HG03108 (cell line): ENCODE results near the gene PPP1R17.

Experiments
- ATAC-seq: cut with Tn5 transposase; IDR thresholded peaks from one replicate; pipeline ENCODE4 v1.9.1; 2021; ENCODE audit warnings: moderate library complexity; ENCODE audit not compliant: unreplicated experiment

PPP1R17 gene

GRCh38 chr7:31695859-31696614, 9.0 kb downstream of the PPP1R17 start:
- ATAC-seq = no peak

DNA sequence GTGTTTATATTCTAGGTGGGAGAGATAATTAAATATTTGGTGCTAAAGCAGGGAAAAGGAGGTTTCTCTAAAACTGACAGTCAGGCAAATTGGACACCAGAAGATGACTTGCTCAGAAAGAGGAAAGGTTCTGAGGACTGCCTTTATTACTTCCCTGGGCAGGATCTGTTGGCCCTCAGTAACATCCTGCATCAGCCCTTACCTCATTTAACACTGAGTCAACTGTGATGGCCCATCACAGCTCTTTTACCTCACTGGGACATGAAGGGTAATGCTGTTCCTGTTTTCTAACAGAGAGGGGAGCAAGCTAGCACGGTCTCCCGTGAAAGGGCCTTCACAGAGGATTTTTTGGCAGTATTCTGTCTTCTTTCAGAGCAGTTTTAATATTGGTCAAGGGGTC, 12.0 kb downstream of the PPP1R17 start:
- ATAC-seq = no peak

DNA sequence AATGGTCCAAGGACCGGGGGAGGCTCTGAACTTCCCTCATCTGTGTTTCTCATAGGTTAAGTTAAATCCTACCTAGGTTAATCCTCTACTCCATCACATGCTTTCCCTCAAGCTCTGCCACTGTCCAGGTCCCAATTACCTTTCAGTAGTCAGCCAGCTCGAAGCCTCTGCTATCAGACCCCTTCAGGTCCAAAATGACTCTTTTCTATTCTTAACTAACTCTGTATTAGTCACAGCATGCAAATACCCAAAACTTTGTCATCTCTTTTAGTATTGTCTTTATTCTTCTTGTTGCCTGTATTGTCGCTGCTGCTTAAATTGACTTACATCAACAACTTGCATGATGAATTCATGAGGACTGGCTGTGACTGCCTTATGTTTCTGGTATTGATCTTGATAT, 15.3 kb downstream of the PPP1R17 start:
- no peak for ATAC-seq

GRCh38 chr7:31705377-31705776, 18.4 kb downstream of the PPP1R17 start:
- ATAC-seq = no peak

GRCh38 chr7:31707089-31707488, 20.1 kb downstream of the PPP1R17 start:
- no peak for ATAC-seq

GRCh38 chr7:31710171-31710570, 23.2 kb downstream of the PPP1R17 start:
- ATAC-seq = no peak

- ATAC-seq = no peak
Measured at GRCh38 chr7:31716355-31716754, 29.3 kb downstream of the PPP1R17 start.

DNA sequence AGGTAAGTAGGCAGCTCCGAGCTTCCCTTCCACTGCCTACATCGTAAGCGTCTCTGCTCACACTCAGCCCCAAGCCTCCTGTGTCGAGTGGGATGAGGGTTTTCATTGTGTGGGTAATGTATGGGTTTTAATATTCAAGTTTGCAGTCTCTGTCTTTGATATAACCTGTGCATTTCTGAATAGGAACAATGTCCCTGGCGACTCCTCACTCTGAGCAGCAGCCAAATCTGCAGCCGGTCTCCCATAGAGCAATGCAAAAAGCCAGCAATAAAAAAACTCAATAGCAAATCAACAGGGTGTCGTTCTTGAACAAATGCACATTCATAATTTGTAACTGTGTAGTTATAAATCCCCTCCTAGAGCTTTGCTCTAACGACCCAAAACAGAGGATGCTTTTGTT, 33.4 kb downstream of the PPP1R17 start:
- ATAC-seq = no peak

DNA sequence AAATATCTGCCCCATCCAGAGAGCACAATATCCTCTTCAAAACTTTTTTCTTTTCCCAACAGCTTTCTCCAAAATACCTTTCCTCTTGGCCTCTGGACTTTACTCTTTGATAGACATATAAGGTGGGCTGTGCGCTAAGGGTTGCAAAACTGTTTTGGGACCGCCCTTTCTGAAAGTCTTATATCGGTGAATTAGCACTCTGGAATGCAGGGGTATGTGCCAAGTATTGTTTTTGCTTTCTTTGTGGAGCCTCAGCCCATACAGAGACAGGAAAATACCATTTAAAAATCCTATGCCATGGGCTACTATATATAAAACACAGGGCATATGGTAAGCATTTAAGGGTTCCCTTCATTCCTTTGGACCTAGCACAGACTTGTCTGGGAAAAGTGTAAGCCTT, 37.7 kb downstream of the PPP1R17 start:
- no peak for ATAC-seq

DNA sequence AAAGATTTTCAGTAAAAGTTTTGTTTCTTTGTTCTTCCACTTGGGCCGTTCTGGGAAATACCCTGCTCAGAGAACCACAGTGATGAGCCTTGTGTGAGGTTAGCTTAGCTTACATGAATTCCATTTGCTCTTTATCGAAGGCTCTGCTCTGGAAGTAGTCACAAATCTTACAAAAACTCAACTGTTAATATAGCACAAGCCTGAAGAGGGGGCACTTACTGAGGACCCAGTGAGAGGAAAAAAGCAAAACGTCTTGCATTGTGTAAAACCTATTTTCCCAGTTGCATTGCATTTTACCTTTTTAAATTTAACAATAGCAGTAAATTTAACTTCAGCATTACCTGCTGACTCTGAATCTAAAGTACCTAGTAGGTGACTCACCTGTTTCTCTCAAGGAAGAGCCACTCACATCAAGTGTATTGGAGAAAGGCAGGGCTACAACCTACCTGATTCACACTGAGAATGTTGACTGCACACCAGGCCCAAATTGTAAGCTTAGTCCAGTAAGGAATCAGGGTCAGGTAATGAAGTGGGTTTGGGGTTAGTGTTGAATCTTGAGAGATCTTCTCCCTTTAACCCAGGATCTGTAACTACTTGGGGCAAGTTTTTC, 42.3 kb downstream of the PPP1R17 start:
- ATAC-seq = no peak

GRCh38 chr7:31734456-31734855, 47.4 kb downstream of the PPP1R17 start:
- no peak for ATAC-seq

DNA sequence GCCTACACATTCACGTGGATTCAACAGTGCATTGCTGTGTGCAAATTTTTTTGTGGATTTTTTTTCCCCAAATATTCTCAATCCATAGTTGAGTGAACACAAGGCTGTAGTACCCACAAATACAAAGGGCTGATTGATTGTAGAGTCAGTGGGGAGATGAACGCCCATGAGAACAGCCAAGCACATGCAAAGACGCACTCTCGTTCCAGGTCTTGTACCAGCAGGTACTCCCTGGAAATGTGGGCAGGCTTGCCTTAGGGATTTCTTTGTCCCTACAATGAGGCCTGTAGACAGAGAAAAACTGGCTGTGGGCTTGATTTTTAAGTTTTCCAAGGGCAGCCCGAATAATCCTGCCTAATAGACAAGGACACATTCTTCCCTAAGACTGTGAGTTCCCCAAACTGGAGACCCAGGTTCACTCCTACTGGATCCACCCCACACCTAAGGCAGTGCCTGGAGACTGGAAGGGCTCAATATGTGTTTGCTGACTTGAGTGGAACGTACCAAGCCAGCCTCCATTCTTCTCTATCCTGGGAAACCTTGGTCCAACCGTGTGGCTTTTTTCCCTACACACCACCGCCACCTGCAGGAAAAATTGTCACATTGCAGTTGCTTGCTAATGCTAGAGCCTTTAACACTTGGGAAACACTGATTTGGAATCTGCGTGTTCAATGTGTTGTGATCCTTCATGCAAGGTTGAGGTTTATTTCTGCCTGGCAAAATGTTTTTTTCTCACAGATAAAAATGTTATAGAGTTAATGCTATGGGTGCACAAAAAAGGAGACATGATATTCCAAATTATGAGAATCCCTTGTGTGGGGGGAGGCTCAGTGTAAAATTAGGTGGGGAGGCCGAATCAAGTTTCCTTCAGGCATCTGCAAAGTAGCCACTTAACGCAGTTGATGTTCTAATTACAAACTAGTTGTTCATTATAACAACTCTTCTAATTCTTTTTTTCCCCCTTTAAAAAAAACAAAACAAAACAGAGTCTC, 49.3 kb downstream of the PPP1R17 start:
- no peak for ATAC-seq

DNA sequence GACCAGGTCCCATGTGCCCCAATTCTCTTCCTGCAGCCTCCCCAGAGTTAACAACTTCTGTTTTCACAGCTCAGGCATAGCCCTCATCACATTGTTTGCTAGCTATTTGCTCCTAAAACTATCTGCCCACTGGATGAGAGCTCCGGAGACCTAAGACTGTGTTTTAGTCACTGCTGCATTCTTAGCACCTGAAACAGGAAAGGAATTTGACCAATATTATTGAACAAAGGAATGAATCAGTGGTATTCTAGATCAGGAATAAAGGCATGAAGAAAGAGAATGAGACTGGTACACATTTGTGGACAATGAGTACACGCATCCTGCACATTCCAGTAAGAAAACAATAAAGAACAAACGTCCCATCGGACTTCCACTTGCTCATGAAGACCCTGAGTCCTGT, 54.8 kb downstream of the PPP1R17 start:
- no peak for ATAC-seq

DNA sequence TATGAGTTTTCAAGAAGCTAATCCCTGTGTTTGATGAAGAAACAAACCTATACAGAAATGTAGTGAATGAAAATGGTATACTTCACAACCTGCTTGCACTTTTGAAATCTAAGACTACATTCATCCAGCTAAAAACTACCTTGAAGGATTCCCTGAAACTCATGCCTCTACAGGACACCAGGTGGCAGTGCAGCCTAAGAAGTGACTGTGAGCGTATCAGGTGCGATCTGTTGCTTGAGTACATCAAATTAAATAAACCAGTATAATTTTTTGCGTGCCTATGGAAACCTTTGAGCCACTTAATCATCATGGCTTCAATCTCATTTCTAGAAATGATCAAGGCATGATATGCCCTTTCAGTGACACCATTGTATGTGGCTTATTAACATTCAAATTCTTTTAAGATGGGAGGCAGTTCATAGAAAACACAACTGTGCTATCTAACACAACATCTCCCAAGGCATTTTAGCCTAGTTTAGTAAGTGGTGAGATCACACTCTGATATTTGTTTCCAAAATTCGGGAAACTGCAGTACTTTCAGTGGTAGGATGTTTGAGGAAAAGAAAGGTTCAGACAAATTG, 57.4 kb downstream of the PPP1R17 start:
- no peak for ATAC-seq

- no peak for ATAC-seq
Measured at GRCh38 chr7:31747553-31747952, 60.5 kb downstream of the PPP1R17 start.

GRCh38 chr7:31748084-31748483, 61.1 kb downstream of the PPP1R17 start:
- no peak for ATAC-seq

DNA sequence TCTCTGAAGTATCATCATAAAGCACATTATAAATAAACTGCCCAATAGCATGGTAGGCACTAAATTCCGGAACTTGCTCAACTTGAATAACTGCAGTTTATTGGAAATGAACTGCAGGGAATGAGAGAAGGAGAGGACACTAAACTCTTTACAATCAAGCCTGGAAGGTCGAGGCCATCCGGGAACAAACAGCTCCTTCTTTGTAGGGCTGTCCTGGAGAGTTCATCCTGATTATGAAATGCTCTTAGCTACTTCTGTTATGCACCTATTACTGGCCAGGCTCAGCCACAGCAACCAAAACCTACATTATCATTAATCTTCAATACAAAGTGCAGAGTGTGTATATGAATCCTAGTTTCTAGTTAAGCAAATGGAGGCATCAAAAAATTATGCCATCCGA, 64.7 kb downstream of the PPP1R17 start:
- no peak for ATAC-seq
